HCT116 (cell line): ENCODE data around the gene RAB30. TPM values are rescaled to one million over a fixed set of nuclear protein-coding genes. Genes with fewer than 3 reads are reported as not detected.

Experiments
- ATAC-seq: fragments of 200-7000 bp; cut with Tn5 transposase; 2 replicates; pipeline ENCODE4 v1.9.1; 2020; ENCODE audit warnings: mild to moderate bottlenecking, moderate library complexity
- BruUV-seq: library from RNA; stranded (reverse); fragments of 400-500 nt; replicated peaks from 2 replicates; lab custom pipeline; 2021; lab: Mats Ljungman, UMichigan
- CTCF ChIA-PET: fragments of 300-600 bp; sonication (Branson Sonifier 250); formaldehyde crosslinking; loops from one replicate; lab custom pipeline; 2021; ENCODE audit warnings: antibody characterized with exemption; lab: Charles Lee
- POLR2A ChIA-PET: fragments of 300-600, 350-600 bp; sonication (Branson Sonifier 250); formaldehyde crosslinking; loops from one replicate; lab custom pipeline; 2021; ENCODE audit warnings: antibody characterized with exemption; lab: Charles Lee
- RAD21 ChIA-PET, 2 experiments: fragments of 300-600 bp; sonication (Branson Sonifier 250); formaldehyde crosslinking; loops; one replicate each; lab custom pipeline; 2023; ENCODE audit warnings: low total read pairs in 2 of 2; ENCODE audit not compliant: uncharacterized antibody in 2 of 2, unreplicated experiment in 2 of 2, low non-redundant PET in 1 of 2; lab: Charles Lee
- DNase-seq: peaks from one replicate; pipeline ENCODE4 v3.0.0-alpha.2; 2010; ENCODE audit warnings: low read depth, low spot score
- H2AFZ ChIP-seq: fragments of 200-600 bp; shearing (Covaris generic), sonication (generic); 2 replicates; pipeline ENCODE4 v1.6.1; 2017; ENCODE audit warnings: low read depth, mixed run types, mixed read lengths, antibody characterized with exemption, low read length; ENCODE audit not compliant: poor library complexity, severe bottlenecking
- H3K27ac ChIP-seq: 2 replicates; pipeline ENCODE4 v1.5.1; 2012; ENCODE audit warnings: low read depth, low read length
- H3K27me3 ChIP-seq: fragments of 200-600 bp; sonication (generic); 2 replicates; pipeline ENCODE4 v1.6.1; 2016; ENCODE audit warnings: mixed run types, low read length, mixed read lengths; ENCODE audit not compliant: insufficient read depth
- H3K36me3 ChIP-seq, 2 experiments: fragments of 200-500 bp in 1 of 2; fragments of 200-600 bp in 1 of 2; sonication (Bioruptor generic) in 1 of 2; sonication (generic) in 1 of 2; 2 replicates each; pipeline versions ENCODE4 v1.5.1 to v1.6.1; 2014 to 2016; ENCODE audit warnings: low read length in 2 of 2, inconsistent platforms in 1 of 2, mixed read lengths in 1 of 2, mixed run types in 1 of 2; ENCODE audit not compliant: insufficient read depth in 2 of 2, control insufficient read depth in 1 of 2
- H3K4me1 ChIP-seq, 2 experiments: fragments of 200-600 bp in 1 of 2; sonication (generic) in 1 of 2; 2 replicates each; pipeline versions ENCODE4 v1.5.1 to v1.6.1; 2012 to 2017; ENCODE audit warnings: low read length in 2 of 2, inconsistent platforms in 1 of 2, mild to moderate bottlenecking in 1 of 2, mixed read lengths in 1 of 2, mixed run types in 1 of 2, moderate library complexity in 1 of 2; ENCODE audit not compliant: insufficient read depth in 2 of 2, control insufficient read depth in 1 of 2
- H3K4me2 ChIP-seq: fragments of 200-600 bp; sonication (generic); 2 replicates; pipeline ENCODE4 v1.6.1; 2017; ENCODE audit warnings: mixed run types, low read length, mixed read lengths
- H3K4me3 ChIP-seq, 2 experiments: fragments of 200-600 bp in 1 of 2; sonication (generic) in 1 of 2; replicated peaks in 1 of 2; 2 replicates each; pipeline ENCODE4 v1.5.1; 2011 to 2016; ENCODE audit warnings: low read length in 2 of 2, control low read depth in 1 of 2, low read depth in 1 of 2, mild to moderate bottlenecking in 1 of 2, mixed read lengths in 1 of 2, mixed run types in 1 of 2
- H3K79me2 ChIP-seq: fragments of 200-600 bp; sonication (generic); 2 replicates; pipeline ENCODE4 v1.6.1; 2017; ENCODE audit warnings: mild to moderate bottlenecking, mixed run types, low read length, moderate library complexity, mixed read lengths; ENCODE audit not compliant: insufficient read depth
- H3K9ac ChIP-seq: fragments of 200-600 bp; sonication (generic); 2 replicates; pipeline ENCODE4 v1.6.1; 2016; ENCODE audit warnings: low read length, mixed read lengths
- H3K9me2 ChIP-seq: fragments of 200-600 bp; sonication (generic), shearing (Covaris generic); 2 replicates; pipeline ENCODE4 v1.6.1; 2017; ENCODE audit warnings: mixed run types, mild to moderate bottlenecking, moderate library complexity; ENCODE audit not compliant: insufficient read depth
- H3K9me3 ChIP-seq, 2 experiments: fragments of 200-500 bp in 1 of 2; fragments of 200-600 bp in 1 of 2; sonication (Bioruptor generic) in 1 of 2; sonication (generic) in 1 of 2; 2 replicates each; pipeline ENCODE4 v1.6.1; 2014 to 2017; ENCODE audit warnings: low read length in 2 of 2, mixed read lengths in 2 of 2, inconsistent platforms in 1 of 2, low read depth in 1 of 2, mild to moderate bottlenecking in 1 of 2, mixed run types in 1 of 2, moderate library complexity in 1 of 2; ENCODE audit not compliant: control insufficient read depth in 1 of 2, insufficient read depth in 1 of 2
- H4K20me1 ChIP-seq: fragments of 200-600 bp; sonication (generic), shearing (Covaris generic); 2 replicates; pipeline ENCODE4 v1.6.1; 2017; ENCODE audit warnings: mixed run types, mild to moderate bottlenecking, moderate library complexity; ENCODE audit not compliant: insufficient read depth
- ATF3 ChIP-seq: IDR thresholded peaks from 2 replicates; pipeline ENCODE4 v1.6.1; 2012
- CBX3 ChIP-seq: IDR thresholded peaks from 2 replicates; pipeline ENCODE4 v1.6.1; 2012; ENCODE audit warnings: low read depth
- CEBPB ChIP-seq: IDR thresholded peaks from 2 replicates; pipeline ENCODE4 v1.6.1; 2012; ENCODE audit warnings: low read depth
- EGR1 ChIP-seq: IDR thresholded peaks from 2 replicates; pipeline ENCODE4 v1.6.1; 2012; ENCODE audit warnings: low read depth
- ELF1 ChIP-seq: IDR thresholded peaks from 2 replicates; pipeline ENCODE4 v1.6.1; 2012; ENCODE audit warnings: low read depth, borderline replicate concordance
- EZH2phosphoT487 ChIP-seq: fragments of 200-600 bp; IDR thresholded peaks from 2 replicates; pipeline ENCODE4 v1.6.1; 2018; ENCODE audit warnings: antibody characterized with exemption, borderline replicate concordance
- FOSL1 ChIP-seq: IDR thresholded peaks from 2 replicates; pipeline ENCODE4 v1.6.1; 2012; ENCODE audit warnings: low read depth
- POLR2A ChIP-seq: IDR thresholded peaks from 2 replicates; pipeline ENCODE4 v1.7.0; 2011; ENCODE audit warnings: borderline replicate concordance; ENCODE audit not compliant: insufficient read depth, insufficient read length; ENCODE audit errors: extremely low read depth
- POLR2AphosphoS5 ChIP-seq: IDR thresholded peaks from 2 replicates; pipeline ENCODE4 v1.6.1; 2011; ENCODE audit warnings: mild to moderate bottlenecking, low read depth, low read length, moderate library complexity
- RAD21 ChIP-seq: IDR thresholded peaks from 2 replicates; pipeline ENCODE4 v1.6.1; 2012; ENCODE audit warnings: low read depth, mild to moderate bottlenecking
- REST ChIP-seq: IDR thresholded peaks from 2 replicates; pipeline ENCODE4 v1.6.1; 2012; ENCODE audit warnings: low read depth
- SIN3A ChIP-seq: IDR thresholded peaks from 2 replicates; pipeline ENCODE4 v1.6.1; 2012; ENCODE audit warnings: low read depth
- SP1 ChIP-seq: IDR thresholded peaks from 2 replicates; pipeline ENCODE4 v1.6.1; 2012; ENCODE audit warnings: low read depth
- SRF ChIP-seq: IDR thresholded peaks from 2 replicates; pipeline ENCODE4 v1.6.1; 2012; ENCODE audit warnings: low read depth
- TCF7L2 ChIP-seq: IDR thresholded peaks from 2 replicates; pipeline ENCODE4 v1.7.0; 2011; ENCODE audit warnings: borderline replicate concordance, inconsistent platforms; ENCODE audit not compliant: insufficient read depth, insufficient read length; ENCODE audit errors: extremely low read depth
- YY1 ChIP-seq: IDR thresholded peaks from 2 replicates; pipeline ENCODE4 v1.6.1; 2011; ENCODE audit warnings: low read length, low read depth, moderate library complexity, mild to moderate bottlenecking; ENCODE audit not compliant: insufficient replicate concordance; ENCODE audit errors: extremely low read depth
- ZBTB33 ChIP-seq: IDR thresholded peaks from 2 replicates; pipeline ENCODE4 v1.6.1; 2011; ENCODE audit warnings: mild to moderate bottlenecking, low read length, moderate library complexity; ENCODE audit not compliant: insufficient replicate concordance; ENCODE audit errors: extremely low read depth
- ZFX ChIP-seq: fragments of 450-650 bp; IDR thresholded peaks from 2 replicates; pipeline ENCODE4 v1.6.1; 2017
- intact Hi-C: fragments of 100-400 bp; cut with micrococcal nuclease; formaldehyde crosslinking; loops from 2 replicates; pipeline ENCODE4 v1.10.0; 2022
- total RNA-seq: library from RNA; stranded (reverse); gene quantifications from one replicate; pipeline ENCODE4 v1.2.1, GENCODE V29; 2021; ENCODE audit not compliant: unreplicated experiment
- TF ChIP-seq, protein P1 (sequence below), 3 experiments: fragments of 200-600 bp in 1 of 3; sonication (generic) in 1 of 3; IDR thresholded peaks in 2 of 3; conservative IDR thresholded peaks in 1 of 3; 2 replicates each; pipeline ENCODE4 v1.5.1; 2012 to 2017; ENCODE audit warnings: low read depth in 2 of 3, low read length in 2 of 3, antibody characterized with exemption in 1 of 3, borderline replicate concordance in 1 of 3, control low read depth in 1 of 3, mild to moderate bottlenecking in 1 of 3, mixed read lengths in 1 of 3, mixed run types in 1 of 3, moderate library complexity in 1 of 3; ENCODE audit not compliant: insufficient read depth in 1 of 3
- TF ChIP-seq, protein P2 (sequence below): IDR thresholded peaks from 2 replicates; pipeline ENCODE4 v1.6.1; 2012

Gene RAB30
- total RNA-seq, 1 experiment from 2014 or later, result 5.7 TPM

DNA sequence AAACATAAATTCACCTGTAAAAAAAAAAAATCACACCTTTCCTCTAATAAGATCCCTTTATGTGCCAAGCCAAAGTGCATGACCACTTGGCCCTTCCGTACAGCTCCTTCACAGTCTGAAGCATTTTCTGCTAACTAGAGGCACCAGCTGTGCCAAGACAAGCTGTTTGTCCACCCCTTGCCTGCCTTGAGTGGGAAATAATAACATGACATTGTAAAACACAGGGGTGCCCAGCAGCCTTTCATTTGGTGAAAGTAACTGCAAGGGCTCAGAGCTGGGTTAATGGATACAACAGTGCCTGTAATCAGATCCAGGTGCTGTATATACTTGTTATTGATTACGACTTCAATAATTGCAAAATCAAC, 110.9 kb downstream of the RAB30 start:
- no TSS peak for BruUV-seq
- Histone ChIP-seq H3K27ac (no peak overlapping the region), H3K9ac (no peak overlapping the region), H3K9me2 (no peaks in the 10 kb centered on the region), H3K9me3 (no peaks in the 10 kb centered on the region), H3K4me1 (peaks cover 1 to 6% of the 10 kb centered on the region in 2 experiments; a peak in 2 of 4 replicates), H4K20me1 (no peaks in the 10 kb centered on the region), H3K36me3 (no peaks in the 10 kb centered on the region), H3K27me3 (no peaks in the 10 kb centered on the region), H2AFZ (no peak overlapping the region), H3K79me2 (no peaks in the 10 kb centered on the region), H3K4me3 (no peak overlapping the region), H3K4me2 (no peak overlapping the region)
- TF ChIP-seq SIN3A (no peak), ATF3 (no peak), EZH2phosphoT487 (no peak), TCF7L2 (no peak), CEBPB (no peak), POLR2A (no peak), REST (no peak), ZBTB33 (no peak), SP1 (no peak), CBX3 (no peak), POLR2AphosphoS5 (no peak), YY1 (no peak), ELF1 (no peak), RAD21 (no peak), EGR1 (no peak), FOSL1 (no peak), ZFX (no peak), SRF (no peak)
- TF ChIP-seq, protein P1, sequence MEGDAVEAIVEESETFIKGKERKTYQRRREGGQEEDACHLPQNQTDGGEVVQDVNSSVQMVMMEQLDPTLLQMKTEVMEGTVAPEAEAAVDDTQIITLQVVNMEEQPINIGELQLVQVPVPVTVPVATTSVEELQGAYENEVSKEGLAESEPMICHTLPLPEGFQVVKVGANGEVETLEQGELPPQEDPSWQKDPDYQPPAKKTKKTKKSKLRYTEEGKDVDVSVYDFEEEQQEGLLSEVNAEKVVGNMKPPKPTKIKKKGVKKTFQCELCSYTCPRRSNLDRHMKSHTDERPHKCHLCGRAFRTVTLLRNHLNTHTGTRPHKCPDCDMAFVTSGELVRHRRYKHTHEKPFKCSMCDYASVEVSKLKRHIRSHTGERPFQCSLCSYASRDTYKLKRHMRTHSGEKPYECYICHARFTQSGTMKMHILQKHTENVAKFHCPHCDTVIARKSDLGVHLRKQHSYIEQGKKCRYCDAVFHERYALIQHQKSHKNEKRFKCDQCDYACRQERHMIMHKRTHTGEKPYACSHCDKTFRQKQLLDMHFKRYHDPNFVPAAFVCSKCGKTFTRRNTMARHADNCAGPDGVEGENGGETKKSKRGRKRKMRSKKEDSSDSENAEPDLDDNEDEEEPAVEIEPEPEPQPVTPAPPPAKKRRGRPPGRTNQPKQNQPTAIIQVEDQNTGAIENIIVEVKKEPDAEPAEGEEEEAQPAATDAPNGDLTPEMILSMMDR (IDR thresholded peaks at IDR 0.05 in 2 of 3, conservative IDR thresholded peaks at IDR 0.05 in 1 of 3; ENCODE audit: borderline replicate concordance in 1 of 3, insufficient read depth in 1 of 3, low read depth in 2 of 3, low read length in 2 of 3), result no peak
- TF ChIP-seq, protein P2, sequence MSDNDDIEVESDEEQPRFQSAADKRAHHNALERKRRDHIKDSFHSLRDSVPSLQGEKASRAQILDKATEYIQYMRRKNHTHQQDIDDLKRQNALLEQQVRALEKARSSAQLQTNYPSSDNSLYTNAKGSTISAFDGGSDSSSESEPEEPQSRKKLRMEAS, result no peak
- DNase-seq (no peak), ATAC-seq (no peak)
- POLR2A ChIA-PET, result no interaction called here
- CTCF ChIA-PET, result no interaction called here
- intact Hi-C loops, result no loop called here
- RAD21 ChIA-PET, result no interaction called here
